ENCODE measurements around the gene LSM2.

Gene LSM2

GRCh38 chr6:31844507-31844906 is 37.7 kb upstream of the LSM2 start:
- TF ChIP-seq TAF1 (IDR thresholded peaks at IDR 0.05; ENCODE audit: borderline replicate concordance, insufficient read depth, low read length) (no peak), POLR2AphosphoS5 (IDR thresholded peaks at IDR 0.05; ENCODE audit: low read depth, low read length) (no peak), REST (IDR thresholded peaks at IDR 0.05; ENCODE audit: insufficient read depth in 1 of 2, low read depth in 2 of 2, low read length in 2 of 2) (no peak), SIN3A (IDR thresholded peaks at IDR 0.05; ENCODE audit: borderline replicate concordance, insufficient read depth, low read length) (no peak), FOXP2 (optimal IDR thresholded peaks at IDR 0.05; ENCODE audit: borderline replicate concordance, extremely low read depth, extremely low read length, insufficient read depth) (no peak)

GRCh38 chr6:31842053-31842452 is 35.3 kb upstream of the LSM2 start:
- TF ChIP-seq TAF1 (IDR thresholded peaks at IDR 0.05; ENCODE audit: borderline replicate concordance, insufficient read depth, low read length) (no peak), FOXP2 (optimal IDR thresholded peaks at IDR 0.05; ENCODE audit: borderline replicate concordance, extremely low read depth, extremely low read length, insufficient read depth) (no peak), POLR2AphosphoS5 (IDR thresholded peaks at IDR 0.05; ENCODE audit: low read depth, low read length) (no peak), REST (IDR thresholded peaks at IDR 0.05; ENCODE audit: insufficient read depth in 1 of 2, low read depth in 2 of 2, low read length in 2 of 2) (no peak), SIN3A (IDR thresholded peaks at IDR 0.05; ENCODE audit: borderline replicate concordance, insufficient read depth, low read length) (no peak)

- TF ChIP-seq SIN3A (IDR thresholded peaks at IDR 0.05; ENCODE audit: borderline replicate concordance, insufficient read depth, low read length) (no peak), REST (IDR thresholded peaks at IDR 0.05; ENCODE audit: insufficient read depth in 1 of 2, low read depth in 2 of 2, low read length in 2 of 2) (no peak), FOXP2 (optimal IDR thresholded peaks at IDR 0.05; ENCODE audit: borderline replicate concordance, extremely low read depth, extremely low read length, insufficient read depth) (no peak), POLR2AphosphoS5 (IDR thresholded peaks at IDR 0.05; ENCODE audit: low read depth, low read length) (no peak; the same call in 1 of the 2 replicates), TAF1 (IDR thresholded peaks at IDR 0.05; ENCODE audit: borderline replicate concordance, insufficient read depth, low read length) (no peak)
Observed at GRCh38 chr6:31838968-31839367, 32.2 kb upstream of the LSM2 start.

GRCh38 chr6:31837369-31838113 is 30.8 kb upstream of the LSM2 start:
- 0 out of 2 replicates have a peak, but pooled peaks have one; percentile 39 for TF ChIP-seq SIN3A (IDR thresholded peaks at IDR 0.05; ENCODE audit: borderline replicate concordance, insufficient read depth, low read length)
- TF ChIP-seq TAF1 (IDR thresholded peaks at IDR 0.05; ENCODE audit: borderline replicate concordance, insufficient read depth, low read length), result no peak
- no peak for TF ChIP-seq FOXP2 (optimal IDR thresholded peaks at IDR 0.05; ENCODE audit: borderline replicate concordance, extremely low read depth, extremely low read length, insufficient read depth)
- peak; percentile 14; the same call in 1 of the 2 replicates for TF ChIP-seq POLR2AphosphoS5 (IDR thresholded peaks at IDR 0.05; ENCODE audit: low read depth, low read length)
- TF ChIP-seq REST (IDR thresholded peaks at IDR 0.05; ENCODE audit: insufficient read depth in 1 of 2, low read depth in 2 of 2, low read length in 2 of 2), result no peak
